Type B pancreatic cell (in vitro differentiated cells): Measurements from ENCODE around the gene CABP4. TPM values are rescaled to one million over a fixed set of nuclear protein-coding genes. Genes with fewer than 3 reads are reported as not detected.

Source experiments
- DNase-seq: peaks from one replicate; pipeline ENCODE4 v3.0.0; 2021; ENCODE audit warnings: mixed read lengths; ENCODE audit not compliant: unreplicated experiment; ENCODE audit errors: extremely low spot score
- H3K27ac Mint-ChIP-seq: 2 replicates; pipeline ENCODE4 v1.8.0; 2021; ENCODE audit warnings: mild to moderate bottlenecking, mixed read lengths
- H3K27me3 Mint-ChIP-seq: 2 replicates; pipeline ENCODE4 v1.8.0; 2021; ENCODE audit warnings: mixed read lengths
- H3K36me3 Mint-ChIP-seq: 2 replicates; pipeline ENCODE4 v1.8.0; 2021; ENCODE audit warnings: mixed read lengths
- H3K4me1 Mint-ChIP-seq: one replicate; pipeline ENCODE4 v1.8.0; 2021; ENCODE audit warnings: mixed read lengths; ENCODE audit not compliant: unreplicated experiment
- H3K4me3 Mint-ChIP-seq: 2 replicates; pipeline ENCODE4 v1.8.0; 2021; ENCODE audit warnings: mild to moderate bottlenecking, mixed read lengths
- H3K9me3 Mint-ChIP-seq: 2 replicates; pipeline ENCODE4 v1.8.0; 2021; ENCODE audit warnings: mixed read lengths
- CTCF ChIP-seq: fragments of 200-600 bp; sonication (generic); conservative IDR thresholded peaks from 2 replicates; pipeline ENCODE4 v1.5.0; 2021; ENCODE audit warnings: antibody characterized with exemption, mild to moderate bottlenecking
- total RNA-seq: library from RNA; stranded (reverse); gene quantifications from 2 replicates; pipeline ENCODE4 v1.2.1, GENCODE V29; 2021; ENCODE audit warnings: low replicate concordance

Gene CABP4
- total RNA-seq, 1 donor from 2014 or later = not detected

DNA sequence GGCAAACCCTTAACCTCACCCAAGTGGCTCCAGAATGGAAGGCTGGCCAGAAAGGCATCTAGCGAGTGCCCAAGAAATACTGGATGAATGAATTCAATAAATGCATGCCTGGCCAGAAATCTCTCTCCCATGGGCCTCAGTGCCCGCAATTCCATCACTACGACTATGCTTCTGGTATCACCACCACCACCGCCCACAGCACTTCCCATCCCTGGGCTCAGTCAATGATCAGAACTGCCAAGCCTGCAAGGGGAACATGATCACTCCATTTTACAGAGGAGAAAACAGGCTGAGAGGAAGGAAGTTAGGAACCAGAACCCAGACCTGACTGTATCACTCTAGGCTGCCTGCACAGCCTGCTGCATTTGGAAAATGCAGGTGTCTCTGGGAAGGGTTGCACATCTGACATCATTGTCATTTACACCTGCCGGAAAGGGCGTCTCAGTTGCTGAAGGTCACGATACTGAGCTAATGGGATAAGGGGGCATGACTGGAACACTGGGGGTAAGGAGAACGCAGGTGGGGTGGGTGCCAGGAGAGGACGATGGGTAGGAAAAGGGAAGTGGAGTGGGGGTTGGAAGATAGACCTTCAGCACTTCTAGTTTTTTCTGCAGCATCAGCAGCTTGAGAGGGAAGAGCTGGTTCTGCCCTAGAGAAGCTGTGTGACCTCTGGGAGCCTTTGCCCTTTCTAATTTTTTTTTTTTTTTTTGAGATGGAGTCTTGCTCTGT, 5.9 kb upstream of the CABP4 start:
- DNase-seq = no peak
- Mint-ChIP-seq H3K27me3 (no peaks in the 10 kb centered on the region), H3K36me3 (no peaks in the 10 kb centered on the region), H3K27ac (no peak overlapping the region), H3K4me3 (no peak overlapping the region), H3K9me3 (no peaks in the 10 kb centered on the region), H3K4me1 (no peaks in the 10 kb centered on the region)
- no peak for TF ChIP-seq CTCF

- Mint-ChIP-seq H3K4me3 (no peak overlapping the region), H3K4me1 (no peaks in the 10 kb centered on the region), H3K27ac (no peak overlapping the region), H3K36me3 (no peaks in the 10 kb centered on the region), H3K9me3 (no peaks in the 10 kb centered on the region), H3K27me3 (no peaks in the 10 kb centered on the region)
- TF ChIP-seq CTCF = no peak
- no peak for DNase-seq
Observed at GRCh38 chr11:67450796-67451657, 4.1 kb upstream of the CABP4 start.

- TF ChIP-seq CTCF = no peak
- Mint-ChIP-seq H3K4me3 (no peak overlapping the region), H3K9me3 (no peaks in the 10 kb centered on the region), H3K4me1 (no peaks in the 10 kb centered on the region), H3K27ac (no peak overlapping the region), H3K27me3 (no peaks in the 10 kb centered on the region), H3K36me3 (no peaks in the 10 kb centered on the region)
- DNase-seq = no peak
Observed at GRCh38 chr11:67451658-67451976, 3.5 kb upstream of the CABP4 start.

GRCh38 chr11:67452141-67452952, 2.8 kb upstream of the CABP4 start, which contains the start of gene GPR152:
TSS of gene GPR152 (minus strand) at chr11:67452729. CDS start at chr11:67452724, 5 bp downstream.
- Mint-ChIP-seq H3K27me3 (no peaks in the 10 kb centered on the region), H3K36me3 (no peaks in the 10 kb centered on the region), H3K4me3 (no peak within 1 kb of the TSS), H3K9me3 (no peaks in the 10 kb centered on the region), H3K27ac (no peak within 1 kb of the TSS), H3K4me1 (no peaks in the 10 kb centered on the region)
- TF ChIP-seq CTCF = no peak
- DNase-seq = no peak

DNA sequence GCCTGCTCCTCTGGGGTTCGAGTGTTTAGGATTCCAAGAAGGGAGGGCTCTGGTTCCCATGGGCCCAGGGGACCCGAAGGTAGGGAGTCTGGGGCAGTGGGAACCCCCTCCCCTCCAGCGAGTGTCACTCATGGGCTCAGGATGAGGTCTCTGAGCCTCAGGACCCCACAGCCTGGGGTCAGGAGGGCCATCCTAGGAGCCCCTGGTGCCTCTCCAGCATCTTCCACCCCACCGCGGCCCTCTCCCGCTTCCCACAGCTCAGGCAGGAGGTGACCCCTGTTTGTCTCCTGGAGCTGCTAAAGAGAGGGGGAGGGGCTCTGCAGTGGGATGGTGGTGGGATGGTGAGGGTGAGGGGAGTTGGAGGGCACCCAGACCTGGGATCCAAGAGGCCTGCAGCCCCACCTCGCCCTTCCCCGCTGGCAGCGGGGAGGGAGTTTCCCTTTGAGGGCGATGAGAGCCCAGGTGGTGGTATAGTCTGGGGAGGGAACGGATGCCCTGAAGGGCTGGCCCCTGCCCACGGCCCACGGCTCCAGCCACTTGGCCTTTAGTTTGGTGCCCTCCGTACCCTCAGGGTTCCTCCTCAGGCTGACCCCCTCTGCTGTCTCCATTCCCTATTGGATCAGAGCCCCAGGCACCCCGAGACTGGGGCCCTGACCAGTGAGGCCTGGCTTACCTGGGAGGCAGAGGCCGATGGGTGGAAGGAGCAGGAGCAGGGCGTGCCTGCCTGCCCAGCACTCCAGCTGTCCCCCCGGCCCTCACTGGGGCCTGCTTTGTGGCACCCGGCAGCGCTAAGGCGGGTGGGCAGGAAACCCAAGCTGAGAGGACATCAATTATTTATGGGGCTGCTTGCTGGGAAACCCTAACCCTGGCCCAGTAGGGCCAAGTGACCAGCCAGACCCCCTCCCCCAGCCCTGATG, 1.1 kb upstream of the CABP4 start:
- no peak for TF ChIP-seq CTCF
- DNase-seq = no peak
- no peaks in the 10 kb centered on the region for H3K9me3 Mint-ChIP-seq
- no peaks in the 10 kb centered on the region for H3K4me1 Mint-ChIP-seq
- no peak overlapping the region for H3K4me3 Mint-ChIP-seq
- H3K36me3 Mint-ChIP-seq = no peaks in the 10 kb centered on the region
- no peaks in the 10 kb centered on the region for H3K27me3 Mint-ChIP-seq
- H3K27ac Mint-ChIP-seq = no peak overlapping the region
